ENCODE measurements around the gene SLC39A9.
"Not testable (repeated sequence)": the region's sequence is repeated elsewhere in the genome, so short reads cannot be mapped to it uniquely, and the experiment has no call there.

SLC39A9 gene

GRCh38 chr14:69493038-69493437 lies 94.5 kb downstream of the SLC39A9 start:
- TF ChIP-seq CTCF (IDR thresholded peaks at IDR 0.05; ENCODE audit: low read depth, low read length), result no peak
- H3K4me3 ChIP-seq (ENCODE audit: low read depth, low read length), result no peak overlapping the region
- H3K9me3 ChIP-seq (ENCODE audit: severe bottlenecking), result no peaks in the 10 kb centered on the region
- no peaks in the 10 kb centered on the region for H3K36me3 ChIP-seq
- no peak for DNase-seq
- no peak overlapping the region for H3K27ac ChIP-seq
- H3K27me3 ChIP-seq (ENCODE audit: insufficient read depth, low read depth, severe bottlenecking), result no peaks in the 10 kb centered on the region

GRCh38 chr14:69493791-69494190 lies 95.3 kb downstream of the SLC39A9 start:
- Histone ChIP-seq H3K27me3 (ENCODE audit: insufficient read depth, low read depth, severe bottlenecking) (no peaks in the 10 kb centered on the region), H3K9me3 (ENCODE audit: severe bottlenecking) (no peaks in the 10 kb centered on the region), H3K36me3 (no peaks in the 10 kb centered on the region), H3K27ac (no peak overlapping the region), H3K4me3 (ENCODE audit: low read depth, low read length) (no peak overlapping the region)
- TF ChIP-seq CTCF (IDR thresholded peaks at IDR 0.05; ENCODE audit: low read depth, low read length), result no peak
- DNase-seq, result no peak

GRCh38 chr14:69495341-69495921 lies 96.9 kb downstream of the SLC39A9 start:
- no peaks in the 10 kb centered on the region for H3K9me3 ChIP-seq (ENCODE audit: severe bottlenecking)
- H3K36me3 ChIP-seq, result no peaks in the 10 kb centered on the region
- H3K4me3 ChIP-seq (ENCODE audit: low read depth, low read length), result no peak overlapping the region
- no peaks in the 10 kb centered on the region for H3K27me3 ChIP-seq (ENCODE audit: insufficient read depth, low read depth, severe bottlenecking)
- no peak overlapping the region for H3K27ac ChIP-seq
- no peak for DNase-seq
- no peak for TF ChIP-seq CTCF (IDR thresholded peaks at IDR 0.05; ENCODE audit: low read depth, low read length)

- not testable (repeated sequence) for H3K27me3 ChIP-seq (ENCODE audit: insufficient read depth, low read depth, severe bottlenecking); H3K9me3 ChIP-seq (ENCODE audit: severe bottlenecking); H3K36me3 ChIP-seq; H3K4me3 ChIP-seq (ENCODE audit: low read depth, low read length); H3K27ac ChIP-seq; DNase-seq
Measured at GRCh38 chr14:69497866-69498265, 99.4 kb downstream of the SLC39A9 start.

GRCh38 chr14:69498286-69498685 lies 99.8 kb downstream of the SLC39A9 start:
- not testable (repeated sequence) for H3K4me3 ChIP-seq (ENCODE audit: low read depth, low read length); DNase-seq; H3K27me3 ChIP-seq (ENCODE audit: insufficient read depth, low read depth, severe bottlenecking); H3K9me3 ChIP-seq (ENCODE audit: severe bottlenecking); H3K36me3 ChIP-seq; H3K27ac ChIP-seq

- no peaks in the 10 kb centered on the region for H3K9me3 ChIP-seq (ENCODE audit: severe bottlenecking)
- no peak overlapping the region for H3K27ac ChIP-seq
- H3K27me3 ChIP-seq (ENCODE audit: insufficient read depth, low read depth, severe bottlenecking), result no peaks in the 10 kb centered on the region
- no peaks in the 10 kb centered on the region for H3K36me3 ChIP-seq
- no peak for TF ChIP-seq CTCF (IDR thresholded peaks at IDR 0.05; ENCODE audit: low read depth, low read length)
- no peak overlapping the region for H3K4me3 ChIP-seq (ENCODE audit: low read depth, low read length)
- DNase-seq, result no peak
Measured at GRCh38 chr14:69499436-69499835, 100.9 kb downstream of the SLC39A9 start.

- Histone ChIP-seq H3K27ac (no peak overlapping the region), H3K27me3 (ENCODE audit: insufficient read depth, low read depth, severe bottlenecking) (no peaks in the 10 kb centered on the region), H3K4me3 (ENCODE audit: low read depth, low read length) (no peak overlapping the region), H3K36me3 (no peaks in the 10 kb centered on the region), H3K9me3 (ENCODE audit: severe bottlenecking) (no peaks in the 10 kb centered on the region)
- no peak for TF ChIP-seq CTCF (IDR thresholded peaks at IDR 0.05; ENCODE audit: low read depth, low read length)
- DNase-seq, result no peak
Measured at GRCh38 chr14:69500096-69500495, 101.6 kb downstream of the SLC39A9 start.

Data from WERI-Rb-1 (cell line).